ENCODE measurements around the gene IKZF1.
A peak's percentile ranks its signal among the peaks of the same experiment; 100 is the strongest.

Gene IKZF1

GRCh38 chr7:50304911-50305582 is 531 bp downstream of the IKZF1 start:
- peaks cover 4% of the 10 kb centered on the region for H3K9me3 ChIP-seq (ENCODE audit: control insufficient read depth, insufficient read depth, low read length)
- peak overlapping the region; percentile 46 for H3K4me3 ChIP-seq (ENCODE audit: low read depth, low read length)
- peaks cover 4% of the 10 kb centered on the region for H3K4me1 ChIP-seq (ENCODE audit: control insufficient read depth, insufficient read depth, low read length)
- H3K36me3 ChIP-seq (ENCODE audit: control insufficient read depth, insufficient read depth, low read length): no peaks in the 10 kb centered on the region
- H3K27me3 ChIP-seq (ENCODE audit: control insufficient read depth, insufficient read depth, low read length): peaks cover 60% of the 10 kb centered on the region
- no peak overlapping the region for H3K9ac ChIP-seq (ENCODE audit: low read depth, low read length)

DNA sequence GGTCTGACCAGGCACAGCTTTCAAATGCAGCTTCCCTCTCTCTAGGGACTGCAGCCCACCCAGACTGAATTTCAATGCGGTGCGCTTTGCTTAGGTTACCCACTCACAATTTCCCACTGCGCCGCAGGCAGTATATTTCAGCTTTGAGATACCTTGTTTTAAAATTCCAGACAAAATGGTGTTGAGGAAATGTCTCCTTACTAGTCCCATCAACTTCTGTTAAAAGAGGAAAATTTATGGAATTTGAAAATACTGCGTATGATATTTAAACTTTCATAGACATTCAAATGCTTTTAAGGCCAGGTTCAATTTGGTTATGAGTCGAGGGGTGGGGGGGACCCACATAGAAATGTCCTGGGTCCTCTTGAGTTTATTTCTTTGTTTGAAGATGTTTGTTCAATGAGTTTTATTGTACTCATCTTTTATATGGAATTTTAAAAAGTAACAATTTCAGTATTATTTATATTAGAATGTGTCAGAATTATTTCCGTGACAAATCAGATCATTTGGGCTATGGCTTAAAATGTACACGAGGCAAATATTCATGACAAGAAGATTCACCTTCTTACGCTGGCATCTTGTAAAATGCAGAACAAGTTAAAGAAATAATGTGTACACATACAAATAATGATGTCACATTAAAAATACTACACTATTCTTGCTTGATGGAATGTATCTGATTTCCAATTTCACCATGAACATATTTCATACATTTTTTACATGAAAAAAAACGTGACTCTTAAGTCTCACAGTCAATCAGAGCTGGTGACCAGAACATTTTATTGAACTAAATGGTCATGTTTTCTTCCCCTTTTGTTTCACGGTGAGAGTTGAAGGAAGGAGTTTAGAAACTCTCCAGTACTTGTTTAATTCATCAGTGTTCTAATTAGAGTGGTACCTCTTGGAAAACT is 1.3 kb downstream of the IKZF1 start:
- Histone ChIP-seq H3K9me3 (ENCODE audit: control insufficient read depth, insufficient read depth, low read length) (peaks cover 4% of the 10 kb centered on the region), H3K4me1 (ENCODE audit: control insufficient read depth, insufficient read depth, low read length) (peaks cover 4% of the 10 kb centered on the region), H3K36me3 (ENCODE audit: control insufficient read depth, insufficient read depth, low read length) (no peaks in the 10 kb centered on the region), H3K4me3 (ENCODE audit: low read depth, low read length) (no peak overlapping the region), H3K27me3 (ENCODE audit: control insufficient read depth, insufficient read depth, low read length) (peaks cover 58% of the 10 kb centered on the region), H3K9ac (ENCODE audit: low read depth, low read length) (no peak overlapping the region)

- no peak overlapping the region for H3K4me3 ChIP-seq (ENCODE audit: low read depth, low read length)
- no peak overlapping the region for H3K9ac ChIP-seq (ENCODE audit: low read depth, low read length)
- H3K27me3 ChIP-seq (ENCODE audit: control insufficient read depth, insufficient read depth, low read length): peaks cover 57% of the 10 kb centered on the region
- no peaks in the 10 kb centered on the region for H3K36me3 ChIP-seq (ENCODE audit: control insufficient read depth, insufficient read depth, low read length)
- peaks cover 4% of the 10 kb centered on the region for H3K4me1 ChIP-seq (ENCODE audit: control insufficient read depth, insufficient read depth, low read length)
- H3K9me3 ChIP-seq (ENCODE audit: control insufficient read depth, insufficient read depth, low read length): peaks cover 4% of the 10 kb centered on the region
Observed at GRCh38 chr7:50306494-50307367, 2.2 kb downstream of the IKZF1 start.

GRCh38 chr7:50307368-50308032 is 3.0 kb downstream of the IKZF1 start:
- Histone ChIP-seq H3K9ac (ENCODE audit: low read depth, low read length) (no peak overlapping the region), H3K27me3 (ENCODE audit: control insufficient read depth, insufficient read depth, low read length) (peaks cover 49% of the 10 kb centered on the region), H3K4me3 (ENCODE audit: low read depth, low read length) (no peak overlapping the region), H3K36me3 (ENCODE audit: control insufficient read depth, insufficient read depth, low read length) (no peaks in the 10 kb centered on the region), H3K9me3 (ENCODE audit: control insufficient read depth, insufficient read depth, low read length) (no peaks in the 10 kb centered on the region), H3K4me1 (ENCODE audit: control insufficient read depth, insufficient read depth, low read length) (peaks cover 4% of the 10 kb centered on the region)

DNA sequence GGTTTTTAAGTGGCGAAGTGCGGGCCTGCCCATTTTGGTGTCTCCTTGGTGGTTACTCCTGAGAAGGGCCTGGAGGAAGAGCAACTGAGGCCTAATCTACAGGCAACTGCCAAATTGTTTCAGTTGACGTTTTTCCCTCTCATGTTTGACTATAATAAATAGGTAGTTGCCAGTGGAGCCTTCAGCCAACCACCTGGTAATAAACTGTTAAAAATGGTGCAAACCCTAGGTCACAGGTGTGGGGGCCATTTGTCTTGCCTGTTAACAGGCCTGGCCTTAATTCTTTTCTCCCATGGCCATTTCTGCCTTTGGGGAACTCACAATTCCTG is 3.7 kb downstream of the IKZF1 start:
- H3K9ac ChIP-seq (ENCODE audit: low read depth, low read length): no peak overlapping the region
- no peaks in the 10 kb centered on the region for H3K36me3 ChIP-seq (ENCODE audit: control insufficient read depth, insufficient read depth, low read length)
- no peak overlapping the region for H3K4me3 ChIP-seq (ENCODE audit: low read depth, low read length)
- H3K9me3 ChIP-seq (ENCODE audit: control insufficient read depth, insufficient read depth, low read length): no peaks in the 10 kb centered on the region
- peaks cover 4% of the 10 kb centered on the region for H3K4me1 ChIP-seq (ENCODE audit: control insufficient read depth, insufficient read depth, low read length)
- peaks cover 43% of the 10 kb centered on the region for H3K27me3 ChIP-seq (ENCODE audit: control insufficient read depth, insufficient read depth, low read length)

DNA sequence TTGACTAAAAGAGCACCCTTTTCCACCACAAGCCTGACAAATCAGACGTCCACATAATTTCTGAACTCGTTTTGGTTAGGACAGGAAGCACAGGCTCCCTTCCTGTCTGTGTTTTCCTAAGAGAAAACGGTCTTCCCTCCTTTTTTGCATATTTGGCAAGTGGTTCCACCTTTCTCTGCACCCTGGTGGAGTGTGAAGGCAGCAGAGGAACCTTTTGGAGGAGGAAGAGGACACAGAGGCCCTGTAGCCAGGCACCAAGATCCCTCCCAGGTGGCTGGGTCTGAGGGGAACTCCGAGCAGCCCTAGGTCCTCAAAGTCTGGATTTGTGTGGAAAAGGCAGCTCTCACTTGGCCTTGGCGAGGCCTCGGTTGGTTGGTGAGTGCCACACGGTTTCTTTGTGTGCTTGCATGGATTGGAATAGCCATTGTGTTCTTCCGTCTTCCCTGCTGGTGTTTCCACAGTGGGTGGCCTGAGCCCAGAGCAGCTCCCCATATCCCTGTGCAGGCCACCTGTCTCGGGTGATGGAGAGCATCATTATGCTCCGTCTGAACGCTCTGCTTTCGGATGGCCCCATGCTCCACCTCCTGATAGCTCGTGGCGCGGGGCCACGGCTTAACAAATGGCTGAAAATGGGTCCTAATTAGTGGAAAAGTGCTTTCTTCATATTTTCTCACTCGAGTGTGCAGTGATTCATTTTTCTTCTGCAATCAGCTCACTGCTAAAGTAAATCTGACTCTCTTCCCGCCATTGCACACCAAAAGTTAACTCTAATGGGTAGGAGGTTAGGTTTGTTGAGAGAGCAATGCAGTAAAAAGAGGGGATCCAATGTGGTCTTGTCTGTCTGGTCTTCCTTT is 4.2 kb downstream of the IKZF1 start:
- Histone ChIP-seq H3K4me1 (ENCODE audit: control insufficient read depth, insufficient read depth, low read length) (peaks cover 4% of the 10 kb centered on the region), H3K9ac (ENCODE audit: low read depth, low read length) (no peak overlapping the region), H3K36me3 (ENCODE audit: control insufficient read depth, insufficient read depth, low read length) (no peaks in the 10 kb centered on the region), H3K27me3 (ENCODE audit: control insufficient read depth, insufficient read depth, low read length) (peaks cover 38% of the 10 kb centered on the region), H3K4me3 (ENCODE audit: low read depth, low read length) (no peak overlapping the region), H3K9me3 (ENCODE audit: control insufficient read depth, insufficient read depth, low read length) (no peaks in the 10 kb centered on the region)

- Histone ChIP-seq H3K9ac (ENCODE audit: low read depth, low read length) (no peak overlapping the region), H3K27me3 (ENCODE audit: control insufficient read depth, insufficient read depth, low read length) (peaks cover 35% of the 10 kb centered on the region), H3K9me3 (ENCODE audit: control insufficient read depth, insufficient read depth, low read length) (no peaks in the 10 kb centered on the region), H3K36me3 (ENCODE audit: control insufficient read depth, insufficient read depth, low read length) (no peaks in the 10 kb centered on the region), H3K4me1 (ENCODE audit: control insufficient read depth, insufficient read depth, low read length) (peaks cover 4% of the 10 kb centered on the region), H3K4me3 (ENCODE audit: low read depth, low read length) (no peak overlapping the region)
Observed at GRCh38 chr7:50309721-50310120, 5.2 kb downstream of the IKZF1 start.

GRCh38 chr7:50310361-50310760 is 5.8 kb downstream of the IKZF1 start:
- peaks cover 9% of the 10 kb centered on the region for H3K4me1 ChIP-seq (ENCODE audit: control insufficient read depth, insufficient read depth, low read length)
- no peak overlapping the region for H3K9ac ChIP-seq (ENCODE audit: low read depth, low read length)
- H3K9me3 ChIP-seq (ENCODE audit: control insufficient read depth, insufficient read depth, low read length): no peaks in the 10 kb centered on the region
- peaks cover 28% of the 10 kb centered on the region for H3K27me3 ChIP-seq (ENCODE audit: control insufficient read depth, insufficient read depth, low read length)
- H3K4me3 ChIP-seq (ENCODE audit: low read depth, low read length): no peak overlapping the region
- H3K36me3 ChIP-seq (ENCODE audit: control insufficient read depth, insufficient read depth, low read length): no peaks in the 10 kb centered on the region

GRCh38 chr7:50310956-50311355 is 6.4 kb downstream of the IKZF1 start:
- Histone ChIP-seq H3K36me3 (ENCODE audit: control insufficient read depth, insufficient read depth, low read length) (no peaks in the 10 kb centered on the region), H3K27me3 (ENCODE audit: control insufficient read depth, insufficient read depth, low read length) (peaks cover 22% of the 10 kb centered on the region), H3K9me3 (ENCODE audit: control insufficient read depth, insufficient read depth, low read length) (no peaks in the 10 kb centered on the region), H3K9ac (ENCODE audit: low read depth, low read length) (no peak overlapping the region), H3K4me1 (ENCODE audit: control insufficient read depth, insufficient read depth, low read length) (peaks cover 14% of the 10 kb centered on the region), H3K4me3 (ENCODE audit: low read depth, low read length) (no peak overlapping the region)

DNA sequence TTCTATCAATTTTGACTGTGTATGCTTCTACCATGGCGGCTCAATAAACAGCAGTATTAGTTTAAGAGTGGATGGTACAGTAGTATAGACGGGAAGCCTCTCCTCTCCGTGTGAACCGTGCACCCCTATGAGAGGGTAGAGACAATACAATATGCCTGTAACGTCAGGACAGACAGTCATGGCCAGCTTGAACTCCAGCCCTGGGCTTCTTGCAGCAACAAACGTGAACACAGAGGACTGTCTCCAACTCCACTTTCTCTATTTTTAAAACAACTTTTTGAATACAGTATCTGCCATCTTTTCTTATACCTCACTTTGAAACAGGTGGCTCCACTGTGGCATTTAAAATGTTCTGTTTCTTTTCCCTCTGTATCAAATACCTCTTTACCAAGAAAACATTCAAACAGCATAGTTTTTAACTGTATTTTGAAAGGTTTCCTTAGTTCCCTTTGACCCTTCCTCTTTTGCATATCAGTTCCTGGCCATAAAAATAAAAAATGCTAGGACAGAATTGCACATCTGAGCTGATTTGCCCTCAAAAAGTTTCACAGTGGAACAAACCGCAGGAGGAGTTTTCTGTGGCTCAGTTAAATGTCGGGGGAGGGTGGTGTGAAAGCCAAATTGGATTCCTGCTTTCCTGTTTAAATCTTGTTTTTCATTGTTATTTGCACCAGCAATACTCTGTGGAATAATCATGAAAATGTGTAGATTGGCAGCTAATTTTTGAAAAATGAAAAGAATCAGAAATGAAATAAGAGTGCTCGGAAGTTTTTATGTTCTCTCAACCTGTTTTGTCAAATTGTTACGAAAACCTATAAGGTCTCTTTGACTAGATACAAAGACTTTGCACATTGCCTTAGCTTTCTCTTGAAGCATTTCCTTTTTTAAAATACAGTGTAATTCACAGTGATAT is 8.0 kb downstream of the IKZF1 start:
- Histone ChIP-seq H3K4me3 (ENCODE audit: low read depth, low read length) (no peak overlapping the region), H3K9ac (ENCODE audit: low read depth, low read length) (no peak overlapping the region), H3K27me3 (ENCODE audit: control insufficient read depth, insufficient read depth, low read length) (peaks cover 8% of the 10 kb centered on the region), H3K9me3 (ENCODE audit: control insufficient read depth, insufficient read depth, low read length) (no peaks in the 10 kb centered on the region), H3K4me1 (ENCODE audit: control insufficient read depth, insufficient read depth, low read length) (peaks cover 20% of the 10 kb centered on the region), H3K36me3 (ENCODE audit: control insufficient read depth, insufficient read depth, low read length) (no peaks in the 10 kb centered on the region)

Measured in iPS-15b (cell line).